Stomach smooth muscle (tissue), 2 donors: ENCODE measurements around the gene NLGN1.

Source experiments
- H3K27ac ChIP-seq: one replicate; pipeline ENCODE4 v1.7.0; 2013; ENCODE audit warnings: mild to moderate bottlenecking, low read length, inconsistent platforms
- H3K27me3 ChIP-seq, 2 donors: one replicate each; pipeline ENCODE4 v1.7.0; 2013; ENCODE audit warnings: low read length in 2 of 2; ENCODE audit not compliant: insufficient read depth in 2 of 2, control insufficient read depth in 1 of 2
- H3K36me3 ChIP-seq, 2 donors: one replicate each; pipeline ENCODE4 v1.7.0; 2013; ENCODE audit warnings: low read length in 2 of 2; ENCODE audit not compliant: control insufficient read depth in 2 of 2, insufficient read depth in 2 of 2
- H3K4me1 ChIP-seq: one replicate; pipeline ENCODE4 v1.7.0; 2013; ENCODE audit warnings: low read length; ENCODE audit not compliant: control insufficient read depth, insufficient read depth
- H3K4me3 ChIP-seq, 2 donors: one replicate each; pipeline ENCODE4 v1.7.0; 2013; ENCODE audit warnings: low read length in 2 of 2
- H3K9ac ChIP-seq, 2 donors: one replicate each; pipeline ENCODE4 v1.7.0; 2013; ENCODE audit warnings: low read length in 2 of 2, mild to moderate bottlenecking in 1 of 2
- H3K9me3 ChIP-seq, 2 donors: one replicate each; pipeline ENCODE4 v1.7.0; 2013; ENCODE audit warnings: low read length in 2 of 2; ENCODE audit not compliant: control insufficient read depth in 2 of 2
- donor health status: healthy.
- donor health status: Pancreatic carcinoma.

Gene NLGN1

DNA sequence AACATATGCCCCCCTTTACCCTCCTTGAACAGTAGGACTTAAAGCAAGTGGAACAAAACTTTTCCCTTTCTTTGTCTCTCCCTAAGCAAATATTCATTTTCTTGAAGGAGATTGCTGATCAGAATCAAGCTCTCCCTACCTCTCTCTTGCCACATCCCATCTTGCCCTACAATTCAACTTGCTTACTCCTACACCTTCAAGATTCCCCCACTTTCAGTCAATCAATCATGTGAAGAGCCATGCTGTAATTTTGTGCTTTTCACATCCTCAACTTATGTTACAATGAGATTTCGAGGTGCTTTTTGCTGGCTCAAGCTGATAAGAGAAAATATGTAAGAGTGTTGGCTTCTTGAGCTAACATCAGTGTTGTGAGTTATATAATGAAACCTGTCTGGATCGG is 662.9 kb downstream of the NLGN1 start:
- no peaks in the 10 kb centered on the region for H3K4me1 ChIP-seq
- no peak overlapping the region for H3K9ac ChIP-seq
- H3K27ac ChIP-seq, result no peak overlapping the region
- no peak overlapping the region for H3K4me3 ChIP-seq
- no peaks in the 10 kb centered on the region for H3K27me3 ChIP-seq
- H3K36me3 ChIP-seq, result no peaks in the 10 kb centered on the region
- H3K9me3 ChIP-seq, result peaks cover 0 to 3% of the 10 kb centered on the region in 2 donors

DNA sequence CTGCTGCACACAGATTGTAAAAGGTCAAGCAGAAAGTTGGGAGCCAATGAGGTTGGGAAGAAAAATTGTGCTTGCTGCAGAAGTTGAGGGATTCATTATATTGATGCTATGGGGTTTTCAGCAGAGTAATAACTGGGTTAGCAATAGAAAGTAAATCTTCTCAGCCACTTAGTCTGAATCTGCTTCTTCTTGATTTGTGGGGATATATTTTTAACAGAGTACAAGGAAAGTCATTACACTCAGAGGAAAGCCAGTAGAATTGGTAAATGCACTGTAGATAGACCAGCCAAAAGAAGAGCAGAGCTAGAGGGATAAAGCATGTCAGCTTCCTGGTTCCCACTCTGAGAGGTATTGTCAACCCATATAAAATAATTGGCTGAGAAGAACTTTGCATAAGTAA is 663.6 kb downstream of the NLGN1 start:
- no peaks in the 10 kb centered on the region for H3K36me3 ChIP-seq

DNA sequence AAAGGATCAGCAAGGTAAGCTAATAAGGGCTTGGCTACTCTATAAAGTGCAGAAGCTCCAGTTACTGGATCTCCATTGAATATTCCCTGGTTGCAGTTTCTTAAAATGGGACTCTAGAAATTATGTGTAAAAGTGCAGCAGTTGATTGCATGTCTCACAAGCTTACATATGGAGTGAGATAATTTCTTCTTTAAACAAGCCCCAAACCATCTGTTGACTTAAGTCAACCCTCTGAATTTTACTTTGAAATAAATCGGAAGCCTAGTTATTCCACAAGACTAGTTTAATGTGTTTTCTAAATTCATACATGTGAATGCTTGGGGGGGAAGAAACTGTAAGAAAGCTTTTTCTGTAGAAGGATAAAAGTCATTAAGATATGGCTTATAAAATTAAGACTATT is 664.2 kb downstream of the NLGN1 start:
- no peak overlapping the region for H3K9ac ChIP-seq
- no peak overlapping the region for H3K27ac ChIP-seq
- H3K27me3 ChIP-seq, result no peaks in the 10 kb centered on the region
- no peaks in the 10 kb centered on the region for H3K4me1 ChIP-seq
- no peaks in the 10 kb centered on the region for H3K36me3 ChIP-seq
- H3K9me3 ChIP-seq, result peaks cover 0 to 7% of the 10 kb centered on the region in 2 donors
- no peak overlapping the region for H3K4me3 ChIP-seq

More for the DNA sequence above, 663.6 kb downstream of the NLGN1 start:
- no peak overlapping the region for H3K27ac ChIP-seq
- no peak overlapping the region for H3K4me3 ChIP-seq
- no peaks in the 10 kb centered on the region for H3K4me1 ChIP-seq
- H3K9ac ChIP-seq, result no peak overlapping the region
- H3K9me3 ChIP-seq, result peaks cover 0 to 7% of the 10 kb centered on the region in 2 donors
- H3K27me3 ChIP-seq, result no peaks in the 10 kb centered on the region

DNA sequence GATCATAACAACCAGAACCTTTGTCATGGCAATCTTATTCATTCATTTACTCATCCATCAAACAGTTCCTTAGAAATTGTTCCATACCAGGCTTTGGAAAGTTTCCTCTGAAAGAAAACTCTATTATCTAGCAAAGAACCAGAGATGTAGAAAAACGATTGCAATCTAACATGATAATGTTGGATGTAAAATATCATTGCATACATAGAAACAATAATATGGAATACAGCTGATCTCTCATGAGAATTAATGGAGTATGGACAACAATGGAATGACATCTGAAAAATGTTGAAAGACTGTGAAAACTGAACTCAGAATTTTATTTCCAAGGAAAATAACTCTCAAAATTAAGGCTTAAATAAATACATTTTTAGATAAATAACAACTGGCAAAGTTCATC is 665.4 kb downstream of the NLGN1 start:
- peaks cover 0 to 7% of the 10 kb centered on the region in 2 donors for H3K9me3 ChIP-seq
- H3K36me3 ChIP-seq, result no peaks in the 10 kb centered on the region
- no peak overlapping the region for H3K27ac ChIP-seq
- H3K27me3 ChIP-seq, result no peaks in the 10 kb centered on the region
- no peaks in the 10 kb centered on the region for H3K4me1 ChIP-seq
- H3K9ac ChIP-seq, result no peak overlapping the region
- H3K4me3 ChIP-seq, result no peak overlapping the region

DNA sequence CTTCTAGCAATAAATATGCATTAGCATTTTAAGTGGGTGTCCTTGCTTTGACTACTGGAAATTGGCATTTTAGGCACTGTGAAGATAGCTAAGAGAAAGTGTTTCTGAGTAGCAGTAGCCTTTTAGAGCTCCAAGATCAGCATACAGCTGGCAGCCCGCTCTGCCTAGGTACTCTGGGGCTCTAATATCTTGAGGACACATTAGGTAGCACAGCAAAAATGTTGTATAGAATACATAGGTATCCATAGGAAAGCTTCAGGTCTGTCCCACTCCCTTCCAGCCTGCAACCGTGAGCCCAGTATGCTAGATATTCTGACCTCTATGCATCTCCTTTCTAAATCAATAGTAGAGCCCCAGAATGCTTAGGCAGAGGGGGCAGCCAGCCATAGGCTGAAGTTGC is 670.5 kb downstream of the NLGN1 start:
- no peak overlapping the region for H3K27ac ChIP-seq
- no peaks in the 10 kb centered on the region for H3K4me1 ChIP-seq
- no peak overlapping the region for H3K4me3 ChIP-seq
- no peak overlapping the region for H3K9ac ChIP-seq
- peaks cover 0 to 4% of the 10 kb centered on the region in 2 donors for H3K9me3 ChIP-seq
- no peaks in the 10 kb centered on the region for H3K27me3 ChIP-seq
- no peaks in the 10 kb centered on the region for H3K36me3 ChIP-seq

DNA sequence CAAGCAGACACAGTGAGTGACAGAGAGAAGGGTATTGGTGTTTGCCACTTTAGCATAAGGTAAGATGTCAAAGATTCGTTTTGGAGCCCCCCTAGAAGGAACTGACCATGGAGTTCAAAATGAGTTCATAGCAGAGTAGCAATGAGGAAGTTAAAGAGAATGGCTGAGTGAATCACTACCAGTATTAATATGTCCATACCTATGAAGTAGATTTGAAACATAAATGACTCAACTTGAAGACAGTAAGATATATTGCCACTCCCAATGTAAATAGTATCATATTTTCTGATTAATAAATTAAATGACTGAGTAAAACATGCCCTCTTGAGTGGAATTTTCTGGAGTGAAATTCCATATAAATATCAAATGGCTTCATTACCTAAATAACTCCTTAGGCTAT is 675.1 kb downstream of the NLGN1 start:
- no peaks in the 10 kb centered on the region for H3K27me3 ChIP-seq
- no peaks in the 10 kb centered on the region for H3K9me3 ChIP-seq
- no peak overlapping the region for H3K9ac ChIP-seq
- no peak overlapping the region for H3K27ac ChIP-seq
- H3K4me3 ChIP-seq, result no peak overlapping the region
- H3K36me3 ChIP-seq, result no peaks in the 10 kb centered on the region
- H3K4me1 ChIP-seq, result no peaks in the 10 kb centered on the region

DNA sequence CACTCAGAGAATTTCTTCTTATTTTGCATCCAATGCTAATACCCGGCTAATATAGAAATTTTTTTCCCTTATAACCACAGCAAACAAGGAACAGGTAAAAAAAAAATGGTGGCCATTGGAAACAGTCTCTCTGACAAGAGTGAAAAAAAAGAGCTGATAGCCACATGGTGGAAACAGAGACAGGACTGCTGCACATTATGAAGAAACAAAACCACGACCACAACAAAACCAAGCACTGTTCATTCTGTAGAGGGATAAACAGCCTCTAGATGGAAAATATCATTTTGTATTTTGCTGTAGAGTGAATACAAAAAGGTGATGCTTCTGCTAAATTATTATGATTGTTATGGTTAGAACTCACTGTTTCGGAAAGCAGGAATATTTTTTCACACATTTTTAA is 686.2 kb downstream of the NLGN1 start:
- no peaks in the 10 kb centered on the region for H3K27me3 ChIP-seq
- no peak overlapping the region for H3K9ac ChIP-seq
- H3K9me3 ChIP-seq, result no peaks in the 10 kb centered on the region
- no peak overlapping the region for H3K27ac ChIP-seq
- H3K4me1 ChIP-seq, result no peaks in the 10 kb centered on the region
- no peak overlapping the region for H3K4me3 ChIP-seq
- H3K36me3 ChIP-seq, result no peaks in the 10 kb centered on the region

DNA sequence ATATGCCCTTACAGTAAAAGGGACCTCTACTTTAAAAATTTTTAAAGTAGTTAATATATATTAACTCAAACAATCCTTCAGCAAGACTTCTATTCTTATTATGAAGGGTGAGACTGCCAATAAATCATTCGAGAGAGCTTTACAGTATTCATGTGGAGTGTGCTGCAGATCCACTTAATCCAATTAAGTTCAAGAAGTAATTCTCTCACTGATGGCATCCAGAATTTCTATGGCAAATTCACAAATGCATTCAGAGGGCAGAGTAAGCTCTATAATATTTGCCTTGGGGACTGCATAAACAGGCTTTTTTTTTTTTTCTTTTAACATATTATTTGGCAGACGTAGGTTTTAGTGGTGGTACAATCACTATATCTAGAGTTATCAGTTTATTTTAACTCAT is 692.0 kb downstream of the NLGN1 start:
- Histone ChIP-seq H3K36me3 (no peaks in the 10 kb centered on the region), H3K9ac (no peak overlapping the region), H3K9me3 (no peaks in the 10 kb centered on the region), H3K4me1 (no peaks in the 10 kb centered on the region), H3K4me3 (no peak overlapping the region), H3K27me3 (no peaks in the 10 kb centered on the region), H3K27ac (no peak overlapping the region)

DNA sequence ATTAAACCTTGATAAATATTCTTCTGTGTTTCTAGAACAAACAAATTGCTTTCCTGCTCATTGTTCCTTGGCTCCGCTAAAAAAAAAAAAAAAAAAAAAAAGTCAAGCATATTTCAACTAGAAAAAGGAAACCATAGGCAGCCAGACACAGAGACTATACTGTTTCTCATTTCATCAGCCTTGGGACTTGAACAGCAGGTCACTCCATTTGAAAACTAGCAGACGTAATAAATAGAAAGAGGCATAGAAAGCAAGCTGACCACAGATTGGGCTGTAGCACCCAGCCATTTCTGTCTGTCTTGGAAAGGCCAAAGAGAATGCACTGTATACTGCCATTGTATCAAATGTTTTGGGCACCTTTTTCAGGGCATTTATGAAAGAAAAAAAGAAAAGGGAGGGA is 697.1 kb downstream of the NLGN1 start:
- Histone ChIP-seq H3K4me3 (no peak overlapping the region), H3K36me3 (no peaks in the 10 kb centered on the region), H3K27ac (no peak overlapping the region), H3K4me1 (no peaks in the 10 kb centered on the region), H3K9me3 (no peaks in the 10 kb centered on the region), H3K9ac (no peak overlapping the region), H3K27me3 (no peaks in the 10 kb centered on the region)

DNA sequence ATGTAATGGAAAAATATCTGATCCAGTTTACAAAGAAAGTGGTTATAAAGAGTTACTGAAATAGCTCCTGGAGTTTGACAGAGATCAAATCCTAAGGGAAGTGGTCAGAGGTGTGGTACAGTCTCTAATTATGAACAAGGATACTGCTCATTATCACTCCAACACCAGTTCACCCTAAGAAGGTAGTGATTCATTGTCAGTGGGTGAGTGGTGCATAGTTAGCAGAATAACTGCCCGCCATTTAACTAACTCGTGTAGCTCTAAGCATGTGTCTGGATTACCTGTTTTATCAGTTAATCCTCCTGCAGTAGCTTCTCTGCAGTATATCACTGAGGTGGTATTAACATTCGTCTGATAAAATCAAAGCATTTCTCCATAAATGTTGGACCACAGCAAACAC is 700.1 kb downstream of the NLGN1 start:
- Histone ChIP-seq H3K9me3 (no peaks in the 10 kb centered on the region), H3K9ac (no peak overlapping the region), H3K4me1 (no peaks in the 10 kb centered on the region), H3K27ac (no peak overlapping the region), H3K36me3 (no peaks in the 10 kb centered on the region), H3K27me3 (no peaks in the 10 kb centered on the region), H3K4me3 (no peak overlapping the region)

DNA sequence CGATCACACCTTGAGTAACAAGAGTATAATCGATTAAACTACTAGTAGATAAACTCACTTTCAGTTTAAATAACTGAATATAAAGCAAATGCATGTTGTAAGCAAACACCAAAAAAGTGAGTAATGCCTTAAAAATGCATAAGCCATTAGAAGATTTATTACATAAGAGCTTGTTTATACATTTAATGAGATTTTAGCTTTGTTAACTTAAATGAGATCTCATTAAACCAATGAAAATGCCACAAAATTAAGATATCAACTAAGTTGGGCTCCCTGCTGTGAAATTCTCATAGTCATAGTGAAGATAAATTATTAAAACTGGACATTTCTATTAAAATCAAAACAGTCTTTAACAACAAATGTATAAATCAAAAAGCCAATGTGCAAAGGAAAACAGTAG is 701.2 kb downstream of the NLGN1 start:
- H3K9ac ChIP-seq, result no peak overlapping the region
- H3K4me3 ChIP-seq, result no peak overlapping the region
- H3K36me3 ChIP-seq, result no peaks in the 10 kb centered on the region
- no peak overlapping the region for H3K27ac ChIP-seq
- H3K4me1 ChIP-seq, result no peaks in the 10 kb centered on the region
- no peaks in the 10 kb centered on the region for H3K9me3 ChIP-seq
- no peaks in the 10 kb centered on the region for H3K27me3 ChIP-seq

DNA sequence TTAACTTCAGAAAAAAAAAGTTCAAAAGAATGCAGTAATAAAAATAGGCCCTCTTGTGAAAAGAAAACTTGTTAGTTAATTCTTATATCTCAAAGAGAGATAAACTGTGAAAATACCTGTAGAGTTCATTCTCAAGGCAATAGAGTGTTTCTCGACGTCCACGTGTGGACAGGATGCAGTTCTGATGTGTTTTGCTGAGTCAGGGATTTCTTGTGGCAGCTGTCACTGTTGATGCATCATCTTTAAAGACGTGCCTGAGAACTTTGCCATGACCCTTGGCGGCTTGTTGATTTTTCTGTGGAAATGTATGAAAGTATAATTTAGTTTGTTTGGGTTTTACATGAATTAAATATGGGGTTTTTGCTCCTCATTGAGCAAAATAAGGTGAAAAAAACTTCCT is 702.2 kb downstream of the NLGN1 start:
- H3K27ac ChIP-seq, result no peak overlapping the region
- H3K27me3 ChIP-seq, result no peaks in the 10 kb centered on the region
- no peak overlapping the region for H3K4me3 ChIP-seq
- no peaks in the 10 kb centered on the region for H3K4me1 ChIP-seq
- no peaks in the 10 kb centered on the region for H3K36me3 ChIP-seq
- H3K9me3 ChIP-seq, result no peaks in the 10 kb centered on the region
- no peak overlapping the region for H3K9ac ChIP-seq
